Measurements from ENCODE around the gene MANEA. TPM values are rescaled to one million over a fixed set of nuclear protein-coding genes. Genes with fewer than 3 reads are reported as not detected.
"Not testable (repeated sequence)": the region's sequence is repeated elsewhere in the genome, so short reads cannot be mapped to it uniquely, and the experiment has no call there.

The MANEA gene
- total RNA-seq, result 10 to 100 TPM in 1 of 2 donors, 1 to 10 TPM in 1; 7.2 to 10.2 TPM
- long read RNA-seq, full-length matches to known transcripts, result 11 of 12 reads
- long read RNA-seq, partial matches to known transcripts, result 0 of 12 reads
- long read RNA-seq, other reads (novel, unspliced or antisense), result 1 of 12 reads

GRCh38 chr6:95577304-95578105 is at the start of gene MANEA:
MANEA (plus strand) TSS chr6:95577535; CDS start chr6:95586440, 8,905 bp downstream.
- peak; percentile 85 for DNase-seq

GRCh38 chr6:95529762-95530161 is 47.6 kb upstream of the MANEA start:
- intact Hi-C loops (cut with DNase I), result no loop called here
- ATAC-seq (no peak), DNase-seq (no peak)

More at GRCh38 chr6:95577304-95578105, at the start of gene MANEA:
- intact Hi-C loops (cut with DNase I), result no loop called here
- ATAC-seq, result peak; percentile 98 to 99

- intact Hi-C loops (cut with DNase I), result no loop called here
- no peak for DNase-seq
- no peak for ATAC-seq
These were observed 47.0 kb upstream of the MANEA start for GRCh38 chr6:95530176-95530819.

GRCh38 chr6:95543798-95544197 is 33.5 kb upstream of the MANEA start:
- DNase-seq (no peak), ATAC-seq (peak; percentile 55 to 70)
- intact Hi-C loops (cut with DNase I), result no loop called here

- DNase-seq (no peak), ATAC-seq (peak in 1 of 2 donors; percentile 12)
- intact Hi-C loops (cut with DNase I), result no loop called here
These were observed 32.7 kb upstream of the MANEA start for GRCh38 chr6:95544517-95545225.

- DNase-seq (no peak), ATAC-seq (peak; percentile 77 to 88)
- intact Hi-C loops (cut with DNase I), result no loop called here
These were observed 32.1 kb upstream of the MANEA start for GRCh38 chr6:95545226-95545625.

- intact Hi-C loops (cut with DNase I), result no loop called here
- ATAC-seq (peak in 1 of 2 donors; percentile 66), DNase-seq (no peak)
These were observed 31.6 kb upstream of the MANEA start for GRCh38 chr6:95545686-95546085.

- peak in 1 of 2 donors; percentile 28 for ATAC-seq
- intact Hi-C loops (cut with DNase I), result no loop called here
- no peak for DNase-seq
These were observed 31.2 kb upstream of the MANEA start for GRCh38 chr6:95546148-95546547.

GRCh38 chr6:95547043-95547442 is 30.3 kb upstream of the MANEA start:
- intact Hi-C loops (cut with DNase I), result no loop called here
- DNase-seq, result no peak
- no peak for ATAC-seq

- ATAC-seq (no peak), DNase-seq (no peak)
- intact Hi-C loops (cut with DNase I), result no loop called here
These were observed 29.0 kb upstream of the MANEA start for GRCh38 chr6:95548188-95548786.

GRCh38 chr6:95551678-95552324 is 25.5 kb upstream of the MANEA start:
- no peak for DNase-seq
- peak; percentile 29 to 86 for ATAC-seq
- intact Hi-C loops (cut with DNase I), result no loop called here

- ATAC-seq (no peak), DNase-seq (no peak)
- intact Hi-C loops (cut with DNase I), result no loop called here
These were observed 23.5 kb upstream of the MANEA start for GRCh38 chr6:95553880-95554279.

GRCh38 chr6:95560956-95561355 is 16.4 kb upstream of the MANEA start:
- DNase-seq; intact Hi-C loops (cut with DNase I); ATAC-seq: not testable (repeated sequence)

GRCh38 chr6:95569560-95569959 is 7.8 kb upstream of the MANEA start:
- intact Hi-C loops (cut with DNase I), result no loop called here

GRCh38 chr6:95572098-95572497 is 5.2 kb upstream of the MANEA start:
- intact Hi-C loops (cut with DNase I), result no loop called here
- DNase-seq (no peak), ATAC-seq (no peak)

More at GRCh38 chr6:95569560-95569959, 7.8 kb upstream of the MANEA start:
- ATAC-seq (no peak), DNase-seq (no peak)

- intact Hi-C loops (cut with DNase I), result no loop called here
- DNase-seq, result no peak
These were observed 2.5 kb upstream of the MANEA start for GRCh38 chr6:95574811-95575210.

GRCh38 chr6:95576218-95576997 is 927 bp upstream of the MANEA start:
- intact Hi-C loops (cut with DNase I), result no loop called here
- ATAC-seq, result peak in 1 of 2 donors; percentile 19

More at GRCh38 chr6:95574811-95575210, 2.5 kb upstream of the MANEA start:
- no peak for ATAC-seq

GRCh38 chr6:95576998-95577303 is 384 bp upstream of the MANEA start:
- intact Hi-C loops (cut with DNase I), result no loop called here
- no peak for DNase-seq
- no peak for ATAC-seq

More at GRCh38 chr6:95576218-95576997, 927 bp upstream of the MANEA start:
- no peak for DNase-seq
